Neural progenitor cell (in vitro differentiated cells): ENCODE data around the gene HPD. TPM values are rescaled to one million over a fixed set of nuclear protein-coding genes. Genes with fewer than 3 reads are reported as not detected.

Source experiments
- DNase-seq: peaks from one replicate; pipeline ENCODE4 v3.0.0-alpha.2; 2016; ENCODE audit warnings: low spot score
- H2AFZ ChIP-seq: fragments of 200-600 bp; sonication (generic); replicated peaks from 2 replicates; pipeline ENCODE4 v1.6.1; 2016; ENCODE audit warnings: antibody characterized with exemption
- H3F3A ChIP-seq: fragments of 200-600 bp; sonication (generic); 2 replicates; pipeline ENCODE4 v1.6.1; 2016; ENCODE audit warnings: antibody characterized with exemption, low read depth
- H3K27ac ChIP-seq: fragments of 200-600 bp; sonication (generic); 2 replicates; pipeline ENCODE4 v1.5.1; 2016; ENCODE audit warnings: mild to moderate bottlenecking
- H3K27me3 ChIP-seq: fragments of 200-600 bp; sonication (generic); 2 replicates; pipeline ENCODE4 v1.6.1; 2016; ENCODE audit warnings: mild to moderate bottlenecking, moderate library complexity
- H3K36me3 ChIP-seq: fragments of 200-600 bp; sonication (generic); 2 replicates; pipeline ENCODE4 v1.5.1; 2016
- H3K4me1 ChIP-seq: fragments of 200-600 bp; sonication (generic); 2 replicates; pipeline ENCODE4 v1.6.1; 2016; ENCODE audit warnings: mixed run types
- H3K4me2 ChIP-seq: fragments of 200-600 bp; sonication (generic); 2 replicates; pipeline ENCODE4 v1.6.1; 2016
- H3K4me3 ChIP-seq: fragments of 200-600 bp; sonication (generic); 2 replicates; pipeline ENCODE4 v1.5.1; 2016
- H3K79me2 ChIP-seq: fragments of 200-600 bp; sonication (generic); 2 replicates; pipeline ENCODE4 v1.6.1; 2016; ENCODE audit warnings: low read depth
- H3K9ac ChIP-seq: fragments of 200-600 bp; sonication (generic); 2 replicates; pipeline ENCODE4 v1.6.1; 2016
- H3K9me3 ChIP-seq: fragments of 200-600 bp; sonication (generic); 2 replicates; pipeline ENCODE4 v1.5.1; 2016; ENCODE audit warnings: low read depth
- H4K20me1 ChIP-seq: fragments of 200-600 bp; sonication (generic); 2 replicates; pipeline ENCODE4 v1.6.1; 2016; ENCODE audit warnings: low read depth
- H3K27ac Mint-ChIP-seq: 3 replicates; pipeline ENCODE4 v1.8.0; 2021; ENCODE audit warnings: mixed read lengths
- H3K27me3 Mint-ChIP-seq: 2 replicates; pipeline ENCODE4 v1.8.0; 2022; ENCODE audit warnings: low read depth, mild to moderate bottlenecking, inconsistent platforms, moderate library complexity, mixed read lengths; ENCODE audit not compliant: insufficient read depth
- H3K36me3 Mint-ChIP-seq: 3 replicates; pipeline ENCODE4 v1.8.0; 2021; ENCODE audit warnings: mixed read lengths
- H3K4me1 Mint-ChIP-seq: 3 replicates; pipeline ENCODE4 v1.8.0; 2021; ENCODE audit warnings: mixed read lengths
- H3K4me3 Mint-ChIP-seq: 3 replicates; pipeline ENCODE4 v1.8.0; 2021; ENCODE audit warnings: mild to moderate bottlenecking, moderate library complexity, mixed read lengths
- H3K9me3 Mint-ChIP-seq: 3 replicates; pipeline ENCODE4 v1.8.0; 2020; ENCODE audit warnings: mixed read lengths
- CTCF ChIP-seq: fragments of 200-600 bp; sonication (generic); IDR thresholded peaks from 2 replicates; pipeline ENCODE4 v1.5.1; 2017; ENCODE audit warnings: antibody characterized with exemption, mild to moderate bottlenecking
- EZH2 ChIP-seq: fragments of 200-600 bp; sonication (generic); IDR thresholded peaks from 2 replicates; pipeline ENCODE4 v1.6.1; 2017; ENCODE audit warnings: antibody characterized with exemption, mild to moderate bottlenecking, moderate library complexity
- EZH2phosphoT487 ChIP-seq: fragments of 200-600 bp; sonication (generic); IDR thresholded peaks from 2 replicates; pipeline ENCODE4 v1.6.1; 2017; ENCODE audit warnings: antibody characterized with exemption
- total RNA-seq: library from RNA; depleted of rRNA; stranded (reverse); fragments of >200 nt; gene quantifications from 2 replicates; pipeline ENCODE4 v1.2.3, GENCODE V29; 2015; ENCODE audit warnings: low replicate concordance

HPD gene
- total RNA-seq, 1 donor from 2014 or later: not detected

- peak within 1 kb of the TSS; percentile 96 for H3K27ac ChIP-seq
- peaks cover 49% of the 10 kb centered on the region for H3F3A ChIP-seq
- DNase-seq: peak; percentile 72
- H3K9ac ChIP-seq: peak within 1 kb of the TSS; percentile 47
- peak within 1 kb of the TSS; percentile 99 for H3K4me2 ChIP-seq
- H3K27me3 ChIP-seq: no peaks in the 10 kb centered on the region
- Mint-ChIP-seq H3K27ac (peak within 1 kb of the TSS; percentile 100), H3K9me3 (no peaks in the 10 kb centered on the region), H3K4me1 (peaks cover 29% of the 10 kb centered on the region), H3K27me3 (peaks cover 12% of the 10 kb centered on the region), H3K4me3 (peak within 1 kb of the TSS; percentile 97), H3K36me3 (peaks cover 14% of the 10 kb centered on the region)
- H3K36me3 ChIP-seq: no peaks in the 10 kb centered on the region
- H3K79me2 ChIP-seq: peaks cover 89% of the 10 kb centered on the region
- H4K20me1 ChIP-seq: peaks cover 45% of the 10 kb centered on the region
- H2AFZ ChIP-seq: no peak within 1 kb of the TSS
- H3K9me3 ChIP-seq: no peaks in the 10 kb centered on the region
- peak within 1 kb of the TSS; percentile 84 for H3K4me3 ChIP-seq
- peaks cover 21% of the 10 kb centered on the region for H3K4me1 ChIP-seq
- TF ChIP-seq EZH2phosphoT487 (no peak), CTCF (no peak), EZH2 (no peak)
Measured at GRCh38 chr12:121803861-121804416, 54.7 kb downstream of the HPD start, which contains the start of gene SETD1B. SETD1B (plus strand) TSS chr12:121804009; CDS start chr12:121804738, 729 bp downstream.

GRCh38 chr12:121802843-121803698 lies 55.6 kb downstream of the HPD start:
- peaks cover 38% of the 10 kb centered on the region for H3K4me1 Mint-ChIP-seq
- Histone ChIP-seq H3K9me3 (no peaks in the 10 kb centered on the region), H3F3A (peaks cover 57% of the 10 kb centered on the region)

GRCh38 chr12:121802485-121802842 lies 56.2 kb downstream of the HPD start:
- no peaks in the 10 kb centered on the region for H3K9me3 ChIP-seq
- H3K9me3 Mint-ChIP-seq: no peaks in the 10 kb centered on the region
- peaks cover 40% of the 10 kb centered on the region for H3K4me1 Mint-ChIP-seq
- H4K20me1 ChIP-seq: peaks cover 54% of the 10 kb centered on the region
- peaks cover 89% of the 10 kb centered on the region for H3K79me2 ChIP-seq
- H3K36me3 ChIP-seq: no peaks in the 10 kb centered on the region
- no peaks in the 10 kb centered on the region for H3K27me3 ChIP-seq
- H3K4me2 ChIP-seq: peak overlapping the region; percentile 99
- TF ChIP-seq EZH2: no peak
- no peak for TF ChIP-seq EZH2phosphoT487
- TF ChIP-seq CTCF: no peak
- H3F3A ChIP-seq: peaks cover 63% of the 10 kb centered on the region
- peak overlapping the region; percentile 96 for H3K27ac ChIP-seq
- peak overlapping the region; percentile 92 for H3K4me3 Mint-ChIP-seq
- H2AFZ ChIP-seq: no peak overlapping the region
- no peak for DNase-seq
- peaks cover 14% of the 10 kb centered on the region for H3K27me3 Mint-ChIP-seq
- peaks cover 16% of the 10 kb centered on the region for H3K36me3 Mint-ChIP-seq
- H3K4me3 ChIP-seq: peak overlapping the region; percentile 84
- H3K27ac Mint-ChIP-seq: peak overlapping the region; percentile 100
- peak overlapping the region; percentile 84 for H3K9ac ChIP-seq
- peaks cover 35% of the 10 kb centered on the region for H3K4me1 ChIP-seq

More at GRCh38 chr12:121802843-121803698, 55.6 kb downstream of the HPD start:
- Mint-ChIP-seq H3K36me3 (peaks cover 14% of the 10 kb centered on the region), H3K9me3 (no peaks in the 10 kb centered on the region), H3K27ac (peak overlapping the region; percentile 100), H3K4me3 (peak overlapping the region; percentile 92), H3K27me3 (peaks cover 15% of the 10 kb centered on the region)
- H3K4me3 ChIP-seq: peak overlapping the region; percentile 84
- no peak overlapping the region for H2AFZ ChIP-seq
- peak overlapping the region; percentile 99 for H3K4me2 ChIP-seq
- peaks cover 29% of the 10 kb centered on the region for H3K4me1 ChIP-seq
- peak overlapping the region; percentile 96 for H3K27ac ChIP-seq
- TF ChIP-seq EZH2phosphoT487 (no peak), CTCF (no peak)
- peak overlapping the region; percentile 84 for H3K9ac ChIP-seq
- peaks cover 54% of the 10 kb centered on the region for H4K20me1 ChIP-seq
- DNase-seq: peak; percentile 95
- peaks cover 89% of the 10 kb centered on the region for H3K79me2 ChIP-seq
- no peaks in the 10 kb centered on the region for H3K36me3 ChIP-seq
- H3K27me3 ChIP-seq: no peaks in the 10 kb centered on the region
